NCI-H226 (cell line): ENCODE results near the gene SFXN5.

Experiments used
- DNase-seq: peaks from one replicate; pipeline ENCODE4 v3.0.0-alpha.2; 2015

The SFXN5 gene

DNA sequence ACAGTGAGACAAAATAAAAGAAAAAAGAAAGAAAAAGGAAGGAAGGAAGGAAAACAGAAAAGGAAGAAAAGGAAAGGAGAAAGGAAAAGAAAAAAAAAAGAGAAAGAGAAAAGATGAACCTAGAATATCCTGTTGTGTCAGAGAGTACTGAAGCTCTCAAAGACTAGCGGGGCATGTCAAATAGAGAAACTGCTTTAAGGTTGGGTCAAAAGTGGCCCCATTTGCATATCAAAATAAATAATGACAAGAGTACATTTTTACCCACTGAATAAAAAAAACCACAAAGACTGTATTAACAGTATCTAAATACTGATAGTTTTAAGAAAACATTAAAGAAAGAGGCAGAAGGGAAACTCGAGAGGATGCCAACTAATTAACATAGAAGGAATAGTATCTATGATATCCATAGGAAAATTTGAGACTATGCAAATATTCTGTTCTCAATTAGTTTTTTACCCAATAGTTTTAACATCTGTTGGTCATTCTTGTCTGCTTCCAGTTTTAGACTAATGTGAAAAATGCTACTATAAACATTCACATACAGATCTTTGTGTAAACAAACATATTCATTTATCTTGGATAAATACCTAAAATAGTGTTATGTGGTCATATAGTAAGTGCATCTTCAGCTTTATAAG lies 53.2 kb downstream of the SFXN5 start:
- no peak for DNase-seq

DNA sequence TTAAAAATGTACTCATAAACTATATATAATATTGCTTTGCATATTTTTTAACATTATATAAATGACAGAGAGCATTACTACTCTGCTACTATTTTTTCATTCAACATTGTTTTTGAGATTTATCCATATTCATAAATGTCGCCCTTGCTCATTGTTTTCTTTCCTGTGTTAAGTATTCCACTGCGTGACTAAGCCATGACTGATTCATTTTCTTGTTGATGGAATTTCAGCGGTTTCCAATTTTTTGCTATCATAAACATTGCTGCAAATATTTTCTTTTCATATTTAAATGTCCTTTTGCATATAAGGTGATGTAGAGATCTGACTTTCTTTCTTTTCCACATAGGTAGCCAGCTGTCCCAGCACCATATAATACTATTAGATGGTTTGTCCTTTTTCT lies 57.6 kb downstream of the SFXN5 start:
- DNase-seq = no peak

GRCh38 chr2:73009177-73009839 lies 62.2 kb downstream of the SFXN5 start:
- no peak for DNase-seq

DNA sequence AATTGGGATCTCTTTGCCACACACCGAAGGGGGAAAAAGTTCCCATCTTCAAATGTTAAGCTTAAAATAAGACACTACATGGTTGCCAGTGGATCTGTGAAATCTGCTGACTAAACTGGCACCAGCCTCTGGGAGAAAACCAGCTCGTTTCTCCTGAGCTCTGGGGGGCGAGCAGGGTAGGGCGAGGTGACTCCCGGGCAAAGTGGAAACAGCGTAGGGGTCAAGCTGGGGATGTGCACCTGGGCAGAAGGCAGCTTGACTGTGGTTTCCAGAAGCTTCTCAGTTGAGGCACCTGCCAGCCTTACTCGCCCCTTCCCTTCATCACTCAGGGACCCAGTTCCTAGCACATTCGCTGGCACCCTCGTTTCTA lies 62.8 kb downstream of the SFXN5 start:
- no peak for DNase-seq

DNA sequence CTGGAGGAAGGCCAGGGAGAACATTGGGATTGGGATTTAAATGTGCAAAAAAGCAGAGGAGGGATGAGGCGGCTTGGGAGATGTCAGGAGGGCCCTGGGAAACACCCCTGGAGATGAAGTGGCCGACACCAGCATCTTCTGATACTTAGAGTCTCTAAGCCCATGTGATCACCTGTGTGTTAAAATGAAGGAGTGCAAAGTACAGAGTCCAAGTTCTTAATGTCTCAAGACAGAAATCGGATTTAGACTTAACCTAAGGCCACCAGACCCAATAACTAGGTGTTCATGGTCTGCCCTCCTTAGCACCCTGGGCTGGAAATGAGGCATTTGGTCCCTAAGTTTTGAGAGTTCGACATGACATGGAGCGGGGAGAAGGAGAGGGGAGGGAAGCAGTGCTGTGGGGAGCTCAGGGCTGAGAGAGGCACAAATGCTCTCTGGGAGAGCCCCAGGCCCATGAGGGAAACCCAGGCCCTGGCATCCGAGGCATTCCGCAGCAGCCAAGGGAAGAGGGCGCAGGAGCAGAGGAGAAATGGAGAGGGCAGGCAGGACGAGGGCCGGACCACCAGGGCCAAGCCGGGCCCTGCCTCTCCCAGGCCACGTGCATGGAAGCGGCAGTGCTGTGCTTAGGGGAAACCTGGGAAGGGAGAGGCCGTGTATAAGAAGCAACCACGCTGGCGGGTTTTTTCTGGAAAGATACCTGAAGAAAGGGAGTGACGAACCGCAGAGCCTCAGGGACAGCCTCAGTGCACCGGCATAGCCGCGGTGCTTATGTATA lies 63.3 kb downstream of the SFXN5 start:
- no peak for DNase-seq

- no peak for DNase-seq
Measured at GRCh38 chr2:73006969-73007710, 64.4 kb downstream of the SFXN5 start.

- no peak for DNase-seq
Measured at GRCh38 chr2:73004889-73005596, 66.5 kb downstream of the SFXN5 start.

GRCh38 chr2:73004466-73004865 lies 67.0 kb downstream of the SFXN5 start:
- DNase-seq = no peak

DNA sequence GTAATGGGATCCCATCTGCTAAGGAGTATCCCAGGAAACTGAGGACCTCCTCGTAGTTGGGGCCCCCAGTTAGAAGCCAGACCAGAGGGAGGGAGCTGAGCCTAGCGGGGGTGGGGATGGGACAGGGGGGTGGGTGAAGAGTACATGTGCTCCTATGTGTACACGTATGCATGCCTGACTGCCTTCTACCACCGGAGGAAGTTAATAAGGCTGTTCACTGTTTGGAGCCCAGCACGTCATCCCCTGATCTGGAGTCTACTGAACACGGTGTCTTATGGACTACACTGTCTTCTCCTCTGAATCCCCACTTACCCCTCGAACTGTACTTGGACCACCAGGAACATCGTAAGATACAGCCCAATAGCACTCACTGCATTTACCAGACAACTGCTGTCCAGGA lies 68.5 kb downstream of the SFXN5 start:
- no peak for DNase-seq

- no peak for DNase-seq
Measured at GRCh38 chr2:73000808-73001570, 70.5 kb downstream of the SFXN5 start.

DNA sequence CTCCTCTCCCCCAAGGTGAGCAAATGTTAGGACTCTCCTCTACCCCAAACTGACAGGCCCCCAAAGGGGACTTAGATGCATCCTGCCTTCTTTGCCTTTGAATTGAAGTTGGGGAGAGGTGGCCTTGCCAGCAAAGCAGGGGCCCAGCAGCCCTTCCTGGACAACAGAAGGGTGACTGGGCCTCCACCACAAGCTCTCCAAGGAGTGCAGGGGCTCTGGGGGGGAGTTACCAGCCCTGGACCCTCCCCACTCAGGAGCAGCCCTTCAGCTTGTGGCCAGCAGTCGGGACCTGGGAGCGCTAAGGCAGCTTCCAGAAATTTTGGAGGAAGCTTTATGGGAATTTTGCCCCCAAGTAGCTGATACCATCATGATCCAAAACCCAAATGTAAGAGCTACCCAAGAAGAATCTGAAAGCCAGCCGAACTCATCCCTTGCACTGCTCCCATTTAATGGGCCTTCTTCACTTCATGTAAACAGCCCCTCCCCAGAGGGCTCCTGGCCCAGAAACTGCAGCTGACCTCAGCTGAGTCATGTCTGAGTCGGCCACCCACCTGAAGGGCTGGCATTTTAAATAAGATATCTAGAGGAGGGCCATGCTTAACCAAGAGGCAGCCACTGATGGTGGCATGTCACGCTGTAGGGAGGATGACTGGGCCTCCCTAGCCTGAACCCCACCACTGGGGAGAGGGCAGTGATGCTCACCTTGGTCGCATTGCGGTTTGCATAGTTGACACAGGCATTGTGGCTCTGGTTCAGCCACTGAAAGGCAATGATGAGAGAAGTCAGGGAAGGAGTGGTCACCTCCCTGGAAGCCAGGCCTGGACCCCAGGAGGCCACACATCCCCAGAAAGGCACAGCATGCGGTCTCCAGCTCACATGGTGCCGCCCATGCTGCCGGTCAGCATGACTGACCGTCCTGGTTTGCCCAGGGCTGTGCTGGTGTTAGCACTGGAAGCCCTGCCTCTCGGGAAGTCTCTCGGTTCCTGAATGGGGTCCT lies 71.5 kb downstream of the SFXN5 start:
- peak; percentile 40 for DNase-seq

DNA sequence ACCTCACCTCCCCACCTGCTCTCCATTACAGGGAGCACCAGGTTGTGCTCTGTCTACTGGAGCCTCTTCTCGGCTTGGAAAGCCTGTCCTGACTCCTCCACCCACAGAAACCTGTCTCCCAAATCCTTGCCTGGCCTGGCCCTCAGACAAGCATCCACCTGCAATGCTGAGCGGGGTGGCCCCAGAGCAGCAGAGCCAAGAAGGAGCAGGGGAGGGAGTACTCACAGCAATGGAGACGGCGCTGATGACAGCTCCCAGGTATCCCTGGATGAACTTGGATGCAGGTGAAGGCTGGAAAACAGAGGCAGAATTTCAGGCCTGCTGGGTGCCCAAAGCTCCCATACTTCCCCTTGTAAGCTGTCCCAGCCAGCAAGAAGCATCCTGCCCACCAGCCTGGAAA lies 72.8 kb downstream of the SFXN5 start:
- DNase-seq = no peak

GRCh38 chr2:72998234-72998651 lies 73.3 kb downstream of the SFXN5 start:
- no peak for DNase-seq

DNA sequence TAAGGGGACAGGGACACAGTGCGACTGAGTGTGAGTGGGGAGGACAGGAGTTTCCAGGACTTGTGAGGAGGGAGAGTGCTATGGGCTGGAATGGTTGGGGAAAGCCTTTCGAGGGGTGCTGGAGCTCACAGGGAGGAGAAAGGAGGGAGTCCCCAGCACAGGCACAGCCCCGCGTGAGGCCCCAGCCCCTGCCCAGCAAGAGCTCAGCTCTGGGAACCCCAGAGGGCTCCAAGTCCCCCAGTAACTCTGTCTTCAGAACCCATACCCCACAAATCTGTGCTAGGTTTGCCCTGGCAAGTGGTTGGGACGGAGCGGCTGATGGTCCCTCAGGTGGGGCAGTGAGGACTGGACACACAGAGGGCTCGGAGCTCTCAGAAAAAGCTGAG lies 75.4 kb downstream of the SFXN5 start:
- DNase-seq = no peak

DNA sequence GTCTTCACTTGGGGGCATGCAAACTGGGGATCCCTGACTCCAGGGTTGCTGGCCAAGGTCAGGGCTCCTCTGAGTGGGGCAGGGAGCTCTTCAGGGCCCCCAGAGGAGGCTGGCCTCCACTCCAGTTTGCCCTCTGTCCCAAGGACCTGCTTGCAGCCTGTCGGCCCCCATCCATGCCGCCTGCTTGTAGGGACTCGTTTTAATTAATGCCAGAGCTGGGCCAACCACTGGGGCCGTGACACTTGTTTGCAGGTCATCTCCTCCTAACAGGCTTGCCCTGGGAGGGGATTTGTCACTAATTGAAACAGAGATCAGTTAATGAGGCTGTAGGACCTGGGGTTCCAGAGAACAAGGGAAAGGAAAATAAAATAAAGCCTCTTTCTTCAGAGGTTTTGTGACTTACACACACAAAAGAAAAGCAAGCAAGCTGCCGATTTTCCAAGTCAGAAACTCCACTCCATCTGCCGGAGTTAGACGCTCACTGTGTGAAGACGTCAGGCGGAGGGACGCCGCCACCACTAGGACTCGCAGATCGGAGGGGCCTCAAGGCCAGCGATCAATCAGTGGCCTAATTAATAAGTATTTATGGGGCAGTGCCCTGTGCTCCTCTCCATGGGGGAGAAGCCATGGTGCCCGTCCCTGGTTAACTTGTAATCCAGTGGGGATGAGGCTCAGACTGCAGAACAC lies 75.9 kb downstream of the SFXN5 start:
- DNase-seq = no peak

DNA sequence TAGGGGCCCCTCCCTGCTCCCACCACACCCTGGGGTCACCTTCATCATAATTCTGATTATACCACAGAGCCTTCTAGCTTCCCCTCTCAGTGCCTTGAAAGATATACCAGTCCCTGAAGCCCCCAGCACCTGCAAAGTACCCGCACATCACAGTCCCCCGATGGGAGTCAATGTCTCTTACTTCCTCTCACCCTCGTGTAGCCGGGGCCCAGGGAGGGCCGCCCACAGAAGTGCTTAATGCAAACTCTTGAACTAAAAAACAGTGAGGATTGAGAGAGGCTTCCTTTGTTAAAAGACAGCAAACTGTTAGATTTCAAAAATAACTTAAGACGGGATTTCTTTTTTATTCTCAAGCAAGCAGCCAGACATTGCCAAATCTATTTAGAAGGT lies 76.5 kb downstream of the SFXN5 start:
- DNase-seq = no peak

- no peak for DNase-seq
Measured at GRCh38 chr2:72994282-72994990, 77.1 kb downstream of the SFXN5 start.

DNA sequence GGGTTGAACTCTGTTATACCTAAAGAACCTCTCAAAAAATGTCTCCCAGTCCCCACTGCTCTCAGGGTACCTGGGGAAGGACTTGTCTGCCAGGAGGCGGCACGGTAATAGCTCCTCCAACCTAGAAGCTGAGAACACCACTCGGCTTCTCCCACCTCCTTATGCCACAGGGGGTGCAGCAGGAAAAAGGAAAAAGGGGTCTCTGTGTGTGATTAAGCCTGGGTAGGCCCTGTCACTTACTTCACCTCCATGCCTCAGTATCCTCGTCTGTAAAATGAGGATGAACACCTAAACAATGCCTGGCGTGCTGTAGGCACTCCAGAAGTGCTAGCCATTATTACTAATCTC lies 77.6 kb downstream of the SFXN5 start:
- DNase-seq = no peak

DNA sequence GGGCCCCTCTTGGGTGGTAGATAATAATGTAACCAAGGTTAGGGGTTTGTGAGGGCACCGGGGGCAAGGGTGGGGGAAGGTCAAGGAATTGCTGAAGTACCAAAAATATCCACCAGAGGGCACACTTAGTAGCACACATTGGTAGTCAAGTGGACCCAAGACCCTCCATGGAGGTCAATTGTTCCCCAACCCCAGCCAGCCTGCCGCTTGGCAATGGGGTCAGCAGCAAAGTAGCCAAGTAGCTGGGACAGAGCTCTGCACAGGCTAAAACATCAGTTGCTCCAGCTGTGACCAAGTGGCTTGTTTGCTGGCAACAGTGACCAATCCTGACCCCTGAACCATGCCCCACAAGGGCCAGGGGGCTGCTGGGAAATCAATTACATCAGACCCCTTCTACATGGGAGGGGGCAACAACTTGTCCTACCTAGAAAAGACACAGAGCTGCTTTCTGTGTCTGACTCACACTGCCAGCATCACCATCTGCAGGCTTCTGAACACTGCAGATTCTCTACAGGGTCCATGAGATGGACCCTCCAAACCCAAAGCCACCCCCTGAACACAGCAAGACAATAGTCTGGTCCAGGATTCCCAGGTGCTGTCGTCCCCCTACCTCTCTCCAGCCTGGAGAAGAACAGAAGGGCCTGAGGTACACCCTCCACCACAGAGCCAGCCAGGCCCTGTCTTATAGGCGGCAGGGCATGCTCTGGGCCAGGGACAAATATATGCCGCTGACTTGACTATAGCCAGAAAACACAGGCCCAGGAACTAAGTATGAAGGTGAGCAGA lies 78.2 kb downstream of the SFXN5 start:
- no peak for DNase-seq
